ENCODE measurements around the gene EEPD1.

GRCh38 chr7:36204929-36205635 is 52.0 kb downstream of the EEPD1 start:
- TF ChIP-seq CTCF (IDR thresholded peaks at IDR 0.05) (no peak), POLR2A (IDR thresholded peaks at IDR 0.05) (no peak), EP300 (IDR thresholded peaks at IDR 0.05) (no peak)
